LHCN-M2 (cell line): ENCODE results near the gene SIK3. TPM values are rescaled to one million over a fixed set of nuclear protein-coding genes. Genes with fewer than 3 reads are reported as not detected.

Experiments used
- DNase-seq: peaks from one replicate; pipeline ENCODE4 v3.0.0-alpha.2; 2012; ENCODE audit warnings: low read depth
- total RNA-seq: library from RNA; depleted of rRNA; stranded (reverse); fragments of >200 nt; gene quantifications from 2 replicates; pipeline ENCODE4 v1.2.3, GENCODE V29; 2014

The SIK3 gene
- total RNA-seq, 1 experiment from 2014 or later, result 12.2 TPM

DNA sequence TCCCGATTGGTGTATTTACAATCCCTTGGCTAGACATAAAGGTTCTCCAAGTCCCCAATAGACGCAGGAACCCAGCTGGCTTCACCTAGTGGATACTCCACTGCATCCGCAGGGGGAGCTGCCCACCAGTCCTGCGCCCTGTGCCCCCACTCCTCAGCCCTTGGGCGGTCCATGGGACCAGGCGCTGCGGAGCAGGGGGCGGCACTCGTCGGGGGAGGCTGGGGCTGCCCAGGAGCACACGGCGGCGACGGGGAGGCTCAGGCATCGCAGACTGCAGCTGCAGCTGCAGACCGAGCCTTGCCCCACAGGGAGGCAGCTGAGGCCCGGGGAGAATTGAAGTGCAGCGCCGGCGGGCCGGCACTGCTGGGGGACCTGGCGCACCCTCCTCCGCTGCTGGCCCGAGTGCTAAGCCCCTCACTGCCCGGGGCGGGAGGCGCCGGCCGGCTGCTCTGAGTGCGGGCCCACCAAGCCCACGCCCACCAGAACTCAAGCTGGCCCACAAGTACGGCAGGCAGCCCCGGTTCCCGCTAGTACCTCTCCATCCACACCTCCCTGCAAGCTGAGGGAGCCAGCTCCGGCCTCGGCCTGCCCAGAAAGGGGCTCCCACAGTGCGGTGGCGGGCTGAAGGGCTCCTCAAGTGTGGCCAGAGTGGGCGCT, 12.2 kb upstream of the SIK3 start:
- no peak for DNase-seq

DNA sequence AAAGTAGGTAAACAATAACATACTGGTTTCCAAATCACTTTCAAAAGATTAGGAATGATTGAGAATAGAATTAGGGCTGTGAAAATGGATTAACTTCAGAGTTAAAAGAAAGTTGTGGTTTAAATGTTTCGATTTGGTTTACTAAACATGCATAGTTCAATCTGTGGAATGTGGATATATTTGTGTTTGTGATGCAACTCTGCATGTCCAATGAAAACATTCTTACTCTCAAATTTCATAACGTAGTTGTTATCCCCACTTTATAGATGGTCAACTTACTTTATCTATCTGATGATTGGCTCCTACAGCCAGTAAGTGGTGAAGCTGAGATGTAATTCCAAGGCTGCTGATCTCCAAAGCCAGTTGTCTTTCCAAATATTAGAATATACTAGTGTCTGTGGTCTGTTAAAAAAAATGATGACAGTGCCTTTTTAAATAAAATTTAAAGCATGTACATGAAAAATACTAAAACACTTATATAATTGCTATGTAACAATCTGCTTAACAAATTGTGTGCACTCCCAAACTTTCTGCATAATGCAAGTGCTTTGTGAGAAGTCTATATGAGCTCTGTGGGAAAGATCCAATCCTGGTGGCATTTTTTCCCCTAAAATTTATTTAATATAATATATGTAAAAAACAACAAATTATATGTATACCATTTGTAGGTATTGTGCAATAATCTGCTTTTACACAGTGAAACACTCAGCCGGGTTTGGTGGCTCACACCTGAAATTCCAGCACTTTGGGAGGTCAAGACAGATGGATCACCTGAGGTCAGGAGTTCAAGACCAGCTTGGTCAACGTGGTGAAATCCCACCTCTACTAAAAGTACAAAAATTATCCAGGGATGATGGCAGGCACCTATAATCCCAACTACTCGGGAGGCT, 9.7 kb upstream of the SIK3 start:
- DNase-seq, result no peak

DNA sequence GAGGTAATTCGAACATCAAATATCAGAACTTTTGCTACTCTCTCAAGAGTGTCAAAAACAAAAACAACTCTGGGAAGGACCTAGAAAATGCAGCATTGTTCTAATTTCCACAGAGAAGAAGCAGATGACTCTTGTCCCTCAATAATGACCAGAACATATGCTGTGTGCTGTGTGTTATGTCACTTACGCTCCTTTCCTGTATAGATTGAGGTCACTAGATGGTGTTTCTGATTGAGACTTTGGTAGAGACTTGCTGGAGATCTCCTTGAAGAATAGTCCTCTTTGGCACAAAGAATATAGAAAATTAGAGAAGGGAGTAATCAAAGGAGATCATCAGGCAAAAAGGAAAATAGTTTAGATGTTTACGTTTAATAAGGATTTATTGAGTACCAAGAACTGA, 2.3 kb upstream of the SIK3 start:
- DNase-seq, result no peak

DNA sequence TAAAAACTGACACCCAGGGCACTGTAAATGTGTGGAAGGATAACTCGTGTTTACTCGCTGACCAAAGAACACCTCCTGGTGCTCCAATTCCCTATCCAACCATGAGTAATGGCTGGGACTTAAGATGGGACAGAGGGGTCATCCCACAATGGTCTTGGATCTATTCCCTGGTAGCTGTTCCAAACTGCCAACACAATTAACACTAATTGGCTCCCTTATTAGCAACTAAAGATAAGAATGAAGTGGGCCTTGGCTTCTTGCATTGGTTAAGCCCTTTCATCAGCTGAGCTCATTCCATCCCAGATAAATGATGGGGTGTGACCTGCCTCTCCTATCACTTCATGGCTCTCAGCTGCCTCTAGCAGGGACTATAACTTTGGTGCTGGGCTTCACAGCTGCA, 1.5 kb upstream of the SIK3 start:
- no peak for DNase-seq

DNA sequence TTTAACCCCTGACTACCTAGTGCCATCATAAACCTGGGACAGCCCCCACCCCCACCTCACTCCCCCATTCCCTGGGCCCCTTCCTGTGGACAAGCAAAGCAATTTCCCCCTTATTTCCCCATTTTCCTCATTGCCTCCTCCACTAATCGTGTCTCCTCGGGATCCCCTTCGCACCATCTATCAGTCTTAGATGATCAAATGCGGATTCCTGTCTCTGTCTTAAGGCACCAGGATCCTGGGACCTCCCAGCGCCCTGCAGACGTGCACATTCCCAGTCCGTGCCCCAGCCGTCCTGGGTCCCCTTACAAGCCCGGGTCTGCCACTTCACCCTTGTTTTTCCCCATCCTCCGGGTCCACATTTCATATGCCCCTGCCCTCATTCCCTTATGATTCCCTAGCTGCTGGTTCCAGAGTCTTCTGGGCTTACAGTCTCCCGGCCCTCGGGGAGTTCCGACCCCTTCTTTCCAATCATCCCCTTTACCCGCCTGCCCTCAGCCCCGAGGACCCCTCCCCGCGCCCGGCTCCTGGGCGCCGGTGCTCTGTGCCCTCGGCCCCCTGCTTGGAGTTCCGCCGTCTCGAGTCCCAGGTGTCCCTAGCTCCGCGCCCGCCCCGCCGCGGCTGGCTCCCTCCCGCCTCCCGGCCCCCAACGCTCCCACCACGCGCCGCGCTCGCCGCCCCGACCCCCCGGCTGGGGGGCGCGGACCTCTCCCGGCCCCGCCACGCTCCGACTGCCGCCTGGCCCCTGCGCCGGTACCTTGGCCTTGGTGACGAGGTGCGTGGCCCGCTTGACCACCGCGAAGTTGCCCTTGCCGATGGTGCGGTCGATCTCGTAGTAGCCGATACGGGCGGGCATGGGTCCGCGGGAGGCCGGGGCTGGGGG, 599 bp downstream of the SIK3 start:
- no peak for DNase-seq

DNA sequence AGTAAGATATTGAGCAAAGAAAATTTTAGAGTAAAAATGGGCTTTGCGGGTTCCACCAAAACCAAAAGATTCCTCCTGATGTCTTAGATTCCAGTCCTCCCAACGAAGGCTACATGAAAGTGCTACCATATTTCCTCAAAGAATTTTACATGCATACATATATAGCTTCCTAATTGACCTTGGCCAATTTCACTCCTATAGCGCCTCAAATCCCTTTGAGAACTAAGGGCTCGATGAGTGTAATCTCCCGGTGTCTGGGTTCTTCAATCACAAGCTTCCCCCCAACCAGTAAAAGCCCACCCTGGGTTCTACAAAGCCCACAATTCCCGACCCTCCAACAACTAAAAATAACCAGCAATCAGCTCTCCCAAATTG, 1.2 kb downstream of the SIK3 start:
- no peak for DNase-seq

DNA sequence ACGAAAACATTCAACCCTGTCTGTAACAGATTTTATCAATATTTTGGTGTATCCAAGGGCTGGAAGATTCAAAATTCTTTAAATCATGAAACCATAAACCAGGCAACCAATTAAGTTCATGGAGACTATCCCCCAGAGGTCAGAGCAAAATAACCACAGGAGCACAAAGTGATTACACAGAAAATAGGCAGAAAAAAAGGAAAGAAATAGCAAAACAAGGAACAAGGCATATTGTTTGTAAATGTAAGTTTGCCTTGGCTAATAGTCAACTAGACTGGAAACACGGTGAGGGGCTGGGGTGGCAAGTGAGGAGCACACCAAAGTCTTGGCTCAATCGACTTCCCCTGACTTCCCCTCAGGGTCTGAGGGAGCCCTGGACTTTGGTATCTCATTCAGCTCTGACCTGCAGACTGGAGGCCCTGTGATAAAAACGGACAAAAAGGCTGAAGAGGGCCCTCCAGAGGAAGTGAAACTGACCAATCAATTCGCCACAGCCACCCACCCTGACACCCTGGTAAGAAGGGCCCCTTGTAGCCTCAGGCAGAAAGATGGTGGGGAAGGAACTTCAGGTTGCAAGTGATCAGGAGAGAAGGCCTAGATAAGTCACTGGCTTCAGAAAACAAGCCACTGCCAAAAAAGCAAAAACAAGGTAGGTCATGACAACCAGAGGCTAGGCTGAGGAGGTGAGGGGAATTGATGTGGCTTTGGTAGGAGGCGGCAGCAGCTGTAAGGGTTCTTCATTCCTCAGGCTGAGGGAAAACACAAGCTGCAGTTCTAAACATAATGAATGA, 1.8 kb downstream of the SIK3 start:
- DNase-seq, result no peak

DNA sequence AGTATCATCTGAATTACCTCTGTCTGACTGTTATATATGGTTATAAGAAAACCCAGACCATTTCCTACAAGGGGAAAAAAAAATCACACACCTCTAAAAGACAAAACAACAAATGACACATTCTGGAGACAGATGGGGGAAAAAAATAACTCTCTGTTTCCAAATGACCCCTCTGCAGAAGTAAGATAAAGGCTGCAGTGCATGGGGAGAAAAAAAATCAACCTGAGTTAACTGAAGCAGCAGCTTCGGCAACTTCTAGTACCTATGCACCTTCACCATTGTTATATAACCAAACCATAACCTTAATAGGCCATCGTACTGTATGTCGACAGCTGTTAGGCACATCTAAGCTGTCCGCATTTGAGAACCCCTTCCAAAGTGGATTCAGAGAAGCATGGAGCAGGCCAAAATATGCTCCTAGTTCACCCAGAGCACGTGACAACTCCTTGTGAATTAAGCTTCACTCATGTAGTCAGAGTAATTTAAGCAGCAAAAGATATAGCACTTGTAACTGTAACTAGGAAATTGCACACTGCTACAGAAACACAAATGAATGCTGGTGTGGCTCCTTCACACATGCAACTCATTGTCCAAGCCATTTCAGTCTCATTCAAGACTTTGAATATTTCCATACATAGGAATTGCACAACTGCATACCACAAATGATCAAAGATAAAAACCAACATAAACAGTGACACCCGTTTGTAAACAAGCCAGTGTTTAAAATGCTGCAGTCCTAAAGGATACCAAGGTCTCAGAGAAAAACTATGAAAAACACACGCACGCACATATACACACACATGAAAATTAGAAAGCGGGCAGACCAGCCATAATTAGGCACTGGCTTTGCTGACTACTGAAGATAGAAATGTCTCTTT, 2.7 kb downstream of the SIK3 start:
- DNase-seq, result no peak

DNA sequence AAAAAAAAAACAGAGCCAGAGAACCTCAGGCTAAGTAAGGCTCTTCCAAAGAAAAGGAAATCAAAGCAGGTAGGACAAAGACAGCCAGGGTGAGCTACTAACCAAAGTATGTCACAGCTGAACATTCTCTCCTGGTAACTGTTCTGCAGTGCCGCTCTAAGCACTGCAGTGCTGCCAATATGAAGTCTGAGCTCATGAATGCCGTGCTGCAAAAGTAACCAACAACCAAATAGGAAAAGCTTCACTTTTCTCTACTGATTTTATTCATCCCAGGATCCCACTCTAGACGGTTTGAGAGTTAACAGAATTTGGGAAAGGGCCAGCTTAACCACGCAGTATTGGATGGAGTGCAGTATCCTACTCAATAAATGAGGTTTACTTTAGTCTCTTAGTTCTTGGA, 3.5 kb downstream of the SIK3 start:
- DNase-seq, result no peak

DNA sequence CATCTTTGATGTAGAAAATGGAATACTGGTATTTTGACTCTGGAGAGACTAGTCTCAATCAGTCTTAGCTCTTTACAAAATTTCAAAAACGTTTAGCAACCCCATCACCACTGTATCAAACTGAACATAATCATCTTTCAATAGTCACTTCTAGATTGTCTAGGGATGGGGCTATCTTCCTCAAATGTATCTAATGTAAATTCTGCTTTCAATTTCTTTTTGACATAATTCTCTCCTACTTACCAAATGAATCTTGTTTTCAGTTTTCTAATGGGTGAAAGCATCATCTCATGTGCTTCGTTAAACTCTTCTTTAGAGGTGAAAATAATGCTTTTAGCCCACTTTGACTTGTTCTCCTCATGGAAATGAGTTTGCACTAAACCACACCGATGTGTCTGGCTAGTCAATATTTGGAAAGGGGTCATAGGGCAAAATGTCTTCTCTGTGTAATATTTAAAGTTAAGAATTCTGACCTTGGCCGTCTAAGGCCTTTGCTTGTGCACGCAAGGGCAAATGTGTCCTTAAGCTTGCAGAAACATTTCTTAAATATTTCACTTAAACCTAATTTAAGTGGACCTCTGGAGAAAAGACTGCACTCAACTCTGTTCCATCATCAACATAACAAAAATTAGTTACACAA, 5.2 kb downstream of the SIK3 start:
- no peak for DNase-seq

DNA sequence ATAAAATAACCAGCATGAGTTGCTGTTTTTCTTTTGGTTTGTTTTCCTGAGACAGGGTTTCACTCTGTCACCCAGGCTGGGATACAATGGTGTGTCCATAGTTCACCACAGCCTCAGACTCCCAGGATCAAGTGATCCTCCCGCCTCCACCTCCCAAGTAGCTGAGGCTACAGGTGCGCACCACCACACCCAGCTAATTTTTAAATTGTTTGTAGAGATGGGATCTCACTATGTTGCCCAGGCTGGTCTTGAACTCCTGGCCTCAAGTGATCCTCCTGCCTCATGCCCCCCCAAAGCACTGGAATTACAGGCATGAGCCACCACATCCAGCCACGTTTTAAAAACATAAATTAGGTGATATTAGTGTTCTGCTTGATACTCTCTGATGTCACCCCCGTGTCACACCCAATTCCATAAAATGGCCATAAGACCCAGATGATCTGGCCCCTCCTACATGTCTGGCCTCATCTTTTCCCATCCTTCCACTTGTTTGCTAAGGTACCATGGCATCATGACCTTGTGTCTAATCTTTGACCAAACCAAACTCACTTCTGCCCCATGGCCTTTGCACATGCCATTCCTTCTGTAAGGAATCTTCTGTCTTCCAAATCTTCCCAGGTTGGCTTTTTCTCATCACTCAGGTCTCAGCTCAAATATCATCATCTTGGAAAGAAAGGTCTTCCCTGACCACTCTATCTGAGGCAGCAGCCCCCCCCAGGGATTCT, 6.3 kb downstream of the SIK3 start:
- no peak for DNase-seq

DNA sequence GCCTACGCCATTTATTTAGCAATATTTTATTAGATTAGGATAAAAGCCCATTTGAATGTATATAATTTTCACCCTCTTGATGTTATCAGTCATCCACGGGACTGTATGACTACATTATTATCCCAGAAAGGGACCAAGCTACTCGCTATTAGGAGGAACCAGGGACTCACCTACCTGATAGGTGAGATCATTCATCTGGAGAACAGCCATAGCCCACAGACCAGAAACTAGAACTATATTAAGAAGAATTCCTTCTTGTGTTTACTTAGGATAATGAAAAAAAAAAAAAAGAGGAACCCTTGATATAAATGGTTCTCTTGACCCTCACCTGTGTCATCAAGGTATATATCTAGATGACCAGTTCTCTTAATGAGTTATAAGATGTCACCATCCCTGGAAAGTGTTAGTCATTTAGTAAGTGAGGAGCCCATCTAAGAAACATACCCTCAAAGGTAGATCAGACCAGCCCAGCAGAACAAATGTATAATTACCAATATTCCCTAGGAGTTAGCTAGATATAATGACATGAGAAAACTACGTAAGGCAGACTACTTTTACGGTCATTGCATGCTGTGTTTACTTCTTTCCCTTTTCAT, 8.0 kb downstream of the SIK3 start:
- no peak for DNase-seq

DNA sequence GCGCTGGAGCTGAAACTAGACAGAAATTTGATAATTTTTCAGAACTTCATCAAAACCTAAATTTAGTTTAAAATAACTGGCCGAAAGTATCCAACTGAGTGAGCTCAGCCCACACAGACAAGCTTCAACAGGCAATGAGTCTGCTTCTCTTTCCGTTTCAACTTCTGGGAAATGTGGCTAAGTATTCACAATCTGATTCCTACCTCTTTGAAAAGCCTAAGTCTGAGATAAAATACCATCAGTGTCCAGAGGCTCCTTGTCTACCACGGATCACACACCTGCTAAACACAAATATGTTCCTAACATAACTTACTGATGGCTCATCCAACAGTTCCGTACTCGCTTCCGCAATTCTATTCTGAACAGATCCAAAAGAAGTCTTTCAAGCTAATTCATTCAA, 8.5 kb downstream of the SIK3 start:
- DNase-seq, result no peak

DNA sequence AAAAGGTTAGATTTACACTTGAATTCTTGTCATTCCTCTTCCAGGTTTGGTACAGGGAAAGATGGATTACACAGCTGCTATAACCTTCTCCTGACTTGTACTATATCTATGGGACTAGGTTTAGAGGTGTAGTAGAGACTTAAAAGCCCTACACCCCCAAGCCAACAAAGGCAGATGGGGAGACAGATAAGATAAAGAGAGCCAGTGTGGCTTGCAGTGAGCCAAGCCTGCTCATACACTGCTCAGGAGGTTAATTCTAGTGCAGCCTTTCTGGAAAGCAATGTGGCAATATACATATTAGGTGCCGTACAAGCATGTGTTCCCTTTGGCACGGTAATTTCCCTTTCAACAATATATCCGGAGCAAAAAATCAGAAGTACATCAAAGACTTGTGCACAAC, 10.8 kb downstream of the SIK3 start:
- DNase-seq, result no peak

DNA sequence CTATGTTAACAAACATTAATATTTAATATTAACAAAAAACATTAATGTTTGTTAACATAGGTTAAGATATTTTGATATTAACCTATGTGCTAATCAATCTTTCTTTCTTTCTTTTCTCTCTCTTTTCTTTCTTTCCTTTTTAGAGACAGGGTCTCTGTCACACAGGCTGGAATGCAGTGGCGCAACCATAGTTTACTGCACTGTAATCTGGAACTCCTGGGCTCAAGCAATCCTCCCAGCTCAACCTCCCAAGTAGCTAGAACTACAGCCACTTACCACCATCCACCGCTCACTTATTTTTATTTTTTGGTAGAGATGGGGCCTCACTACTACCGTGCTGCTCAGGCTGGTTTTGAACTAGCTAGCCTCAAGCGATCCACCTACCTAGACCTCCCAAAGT, 13.2 kb downstream of the SIK3 start:
- no peak for DNase-seq

DNA sequence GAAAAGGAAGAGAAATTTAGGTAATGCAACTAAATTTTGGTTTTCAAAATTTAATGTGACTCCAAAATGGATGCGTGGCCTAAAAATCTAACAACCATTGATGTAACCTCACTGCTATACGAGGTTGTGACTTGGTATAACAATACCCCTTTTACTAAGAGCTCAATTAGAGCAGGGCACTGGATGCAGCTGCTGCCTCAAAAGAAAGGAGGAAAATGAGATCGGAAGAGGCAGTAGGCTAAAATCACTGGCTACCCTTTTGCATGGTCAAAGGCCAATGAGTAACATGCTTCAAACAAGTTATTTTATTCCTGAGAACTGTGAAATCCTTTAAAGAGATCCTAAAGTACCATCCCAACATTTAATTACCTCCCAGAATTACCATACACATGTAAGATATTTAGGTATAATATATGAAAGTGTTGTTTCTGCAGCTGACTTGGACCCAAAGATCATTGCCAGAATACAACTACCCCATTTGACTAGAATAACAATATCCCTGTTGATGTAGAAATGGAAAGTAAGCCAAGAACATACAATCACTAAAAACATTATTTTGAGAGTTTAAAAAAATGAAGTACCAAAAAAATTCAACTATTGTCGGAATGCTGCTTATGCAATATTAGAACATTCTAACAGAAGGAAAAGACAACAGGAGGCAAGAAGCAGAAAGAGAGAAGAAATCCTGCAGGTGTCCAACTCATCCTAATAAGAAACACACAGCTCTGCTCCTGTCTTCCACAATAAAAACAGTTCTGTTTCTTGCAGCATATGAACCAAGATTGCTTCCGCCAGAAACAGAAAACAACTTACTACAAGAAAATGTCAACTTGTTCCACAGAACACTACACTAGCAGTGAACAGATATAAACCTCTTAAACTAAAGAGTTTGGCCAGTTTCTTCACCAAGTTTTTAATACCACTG, 15.0 kb downstream of the SIK3 start:
- DNase-seq, result no peak

DNA sequence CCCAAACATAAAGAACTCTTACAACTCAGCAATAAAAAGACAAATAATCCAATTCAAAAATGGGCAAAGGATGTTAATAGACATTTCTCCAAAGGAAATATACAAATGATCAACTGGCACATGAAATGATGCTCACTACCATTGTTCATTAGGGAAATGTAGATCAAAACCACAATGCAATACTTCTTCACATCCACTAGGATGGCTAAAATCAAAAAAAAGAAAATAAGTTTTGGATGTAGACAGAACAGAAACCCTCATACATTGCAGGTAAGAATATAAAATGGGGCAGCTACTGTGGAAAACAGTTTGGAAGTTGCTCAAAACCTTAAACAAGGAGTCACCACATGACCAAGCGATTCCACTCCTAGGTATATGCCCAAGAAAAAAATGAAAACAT, 16.3 kb downstream of the SIK3 start:
- no peak for DNase-seq

DNA sequence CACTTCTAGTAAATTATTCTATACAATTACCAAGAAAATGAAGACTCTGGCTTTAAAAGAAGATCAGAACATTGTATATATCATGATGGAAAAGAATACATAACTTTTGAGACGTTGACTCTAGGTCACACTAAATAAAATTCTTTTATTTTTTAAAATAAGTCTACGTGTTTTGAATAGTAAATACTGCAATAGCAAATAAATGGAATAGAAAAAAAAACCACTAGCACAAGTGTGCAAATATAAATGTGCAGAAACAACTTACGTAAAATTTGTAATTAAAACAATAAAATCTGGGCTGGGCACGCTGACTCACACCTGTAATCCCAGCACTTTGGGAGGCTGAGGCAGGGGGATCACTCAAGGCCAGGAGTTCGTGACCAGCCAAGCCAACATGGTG, 17.9 kb downstream of the SIK3 start:
- DNase-seq, result no peak
